PFSK-1 (cell line): ENCODE measurements around the gene CNN3.

Experiments used
- FOXP2 ChIP-seq: optimal IDR thresholded peaks from 2 replicates; pipeline ENCODE3; 2011; ENCODE audit warnings: borderline replicate concordance, control low read depth, inconsistent platforms; ENCODE audit not compliant: insufficient read depth; ENCODE audit errors: extremely low read length, extremely low read depth
- POLR2AphosphoS5 ChIP-seq: IDR thresholded peaks from 2 replicates; pipeline ENCODE4 v1.6.1; 2012; ENCODE audit warnings: low read depth, mild to moderate bottlenecking, control low read depth, low read length, moderate library complexity
- REST ChIP-seq, 2 experiments: IDR thresholded peaks; 2 replicates each; pipeline versions ENCODE4 v1.6.1 to v1.8.0; 2011 to 2012; ENCODE audit warnings: low read depth in 2 of 2, low read length in 2 of 2, control low read depth in 1 of 2, inconsistent platforms in 1 of 2, mild to moderate bottlenecking in 1 of 2, moderate library complexity in 1 of 2; ENCODE audit not compliant: insufficient read depth in 1 of 2
- SIN3A ChIP-seq: IDR thresholded peaks from 2 replicates; pipeline ENCODE4 v1.6.1; 2012; ENCODE audit warnings: mild to moderate bottlenecking, low read length, moderate library complexity, borderline replicate concordance; ENCODE audit not compliant: insufficient read depth
- TAF1 ChIP-seq: IDR thresholded peaks from 2 replicates; pipeline ENCODE4 v1.6.1; 2012; ENCODE audit warnings: low read length, control low read depth, borderline replicate concordance; ENCODE audit not compliant: insufficient read depth

CNN3 gene

GRCh38 chr1:94887603-94888171 lies 39.2 kb downstream of the CNN3 start:
- TF ChIP-seq POLR2AphosphoS5 (no peak), FOXP2 (no peak), TAF1 (no peak), REST (IDR thresholded peaks at IDR 0.05; ENCODE audit: insufficient read depth in 1 of 2, low read depth in 2 of 2, low read length in 2 of 2) (no peak)

GRCh38 chr1:94887106-94887505 lies 39.8 kb downstream of the CNN3 start:
- TF ChIP-seq SIN3A (no peak), TAF1 (no peak), FOXP2 (no peak), REST (IDR thresholded peaks at IDR 0.05; ENCODE audit: insufficient read depth in 1 of 2, low read depth in 2 of 2, low read length in 2 of 2) (no peak), POLR2AphosphoS5 (no peak)

- TF ChIP-seq REST (IDR thresholded peaks at IDR 0.05; ENCODE audit: insufficient read depth in 1 of 2, low read depth in 2 of 2, low read length in 2 of 2) (no peak), FOXP2 (no peak), POLR2AphosphoS5 (no peak), TAF1 (no peak), SIN3A (no peak)
Measured at GRCh38 chr1:94886361-94886760, 40.5 kb downstream of the CNN3 start.

- TF ChIP-seq TAF1 (no peak), FOXP2 (no peak), REST (IDR thresholded peaks at IDR 0.05; ENCODE audit: insufficient read depth in 1 of 2, low read depth in 2 of 2, low read length in 2 of 2) (no peak), SIN3A (no peak), POLR2AphosphoS5 (no peak)
Measured at GRCh38 chr1:94884507-94884906, 42.4 kb downstream of the CNN3 start.

GRCh38 chr1:94884106-94884505 lies 42.8 kb downstream of the CNN3 start:
- TF ChIP-seq POLR2AphosphoS5: 0 out of 2 replicates have a peak, but pooled peaks have one; percentile 42
- TF ChIP-seq TAF1: no peak
- TF ChIP-seq FOXP2: no peak
- TF ChIP-seq SIN3A: no peak

GRCh38 chr1:94883691-94884090 lies 43.2 kb downstream of the CNN3 start:
- TF ChIP-seq REST (IDR thresholded peaks at IDR 0.05; ENCODE audit: insufficient read depth in 1 of 2, low read depth in 2 of 2, low read length in 2 of 2) (no peak), FOXP2 (no peak), POLR2AphosphoS5 (no peak), TAF1 (no peak), SIN3A (no peak)
